GM12878 (cell line): ENCODE data around the gene MALRD1.

Source experiments
- BCLAF1 ChIP-seq: fragments of 450-650 bp; IDR thresholded peaks from 2 replicates; pipeline ENCODE4 v1.6.1; 2017; ENCODE audit warnings: antibody characterized with exemption, mild to moderate bottlenecking, moderate library complexity
- CTCF ChIP-seq, 3 experiments: IDR thresholded peaks in 2 of 3; conservative IDR thresholded peaks in 1 of 3; 2 replicates each; pipeline ENCODE4 v1.5.1; 2011; ENCODE audit warnings: low read depth in 3 of 3, low read length in 3 of 3, mild to moderate bottlenecking in 3 of 3, control low read depth in 2 of 3, moderate library complexity in 2 of 3, inconsistent platforms in 1 of 3, mixed read lengths in 1 of 3; ENCODE audit not compliant: control insufficient read depth in 2 of 3, insufficient read depth in 1 of 3; ENCODE audit errors: extremely low read depth in 1 of 3
- DPF2 ChIP-seq: fragments of 450-650 bp; IDR thresholded peaks from 2 replicates; pipeline ENCODE4 v1.6.1; 2017; ENCODE audit warnings: mild to moderate bottlenecking
- KDM1A ChIP-seq: fragments of 200-600 bp; sonication (generic); IDR thresholded peaks from 2 replicates; pipeline ENCODE4 v1.6.1; 2016; ENCODE audit warnings: borderline replicate concordance
- MYC ChIP-seq: IDR thresholded peaks from 2 replicates; pipeline ENCODE4 v1.6.1; 2011; ENCODE audit warnings: mild to moderate bottlenecking, low read length, moderate library complexity, inconsistent platforms; ENCODE audit not compliant: insufficient read depth, insufficient replicate concordance, insufficient read length, severe bottlenecking
- POLR2AphosphoS5 ChIP-seq: IDR thresholded peaks from 2 replicates; pipeline ENCODE4 v1.6.1; 2011; ENCODE audit warnings: mild to moderate bottlenecking, low read length, inconsistent platforms
- SIN3A ChIP-seq: IDR thresholded peaks from 2 replicates; pipeline ENCODE4 v1.6.1; 2012; ENCODE audit warnings: low read depth, low read length, improper control_type of control experiment
- YY1 ChIP-seq: IDR thresholded peaks from 2 replicates; pipeline ENCODE4 v1.6.1; 2011; ENCODE audit warnings: low read depth, mild to moderate bottlenecking, low read length
- ZBTB40 ChIP-seq: fragments of 450-650 bp; IDR thresholded peaks from 2 replicates; pipeline ENCODE4 v1.6.1; 2016; ENCODE audit warnings: mild to moderate bottlenecking, moderate library complexity, borderline replicate concordance
- ZNF24 ChIP-seq: fragments of 450-650 bp; IDR thresholded peaks from 2 replicates; pipeline ENCODE4 v1.6.1; 2017; ENCODE audit warnings: antibody characterized with exemption, mild to moderate bottlenecking

DNA sequence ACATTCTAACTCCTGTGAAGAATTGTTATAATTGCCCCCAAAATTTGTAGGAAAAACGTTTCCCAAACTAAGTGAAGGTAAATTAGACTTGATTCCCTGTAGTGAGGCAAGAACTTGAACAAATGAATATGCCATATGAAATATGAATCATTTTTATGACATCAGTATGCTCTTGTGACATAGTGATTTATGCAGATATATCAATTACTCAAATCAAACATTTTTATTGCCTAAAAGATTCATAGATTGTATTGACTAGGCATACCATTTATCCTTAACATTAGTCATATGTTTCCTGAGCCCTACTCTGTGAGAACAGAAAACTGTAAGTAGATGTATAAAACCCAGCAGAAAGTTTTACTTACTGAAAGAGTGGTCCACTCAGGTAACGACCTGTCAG, 245.6 kb downstream of the MALRD1 start:
- TF ChIP-seq KDM1A = no peak
- TF ChIP-seq ZNF24 = no peak
- TF ChIP-seq SIN3A = no peak
- no peak for TF ChIP-seq MYC
- TF ChIP-seq BCLAF1 = no peak
- no peak for TF ChIP-seq CTCF (IDR thresholded peaks at IDR 0.05 in 2 of 3, conservative IDR thresholded peaks at IDR 0.05 in 1 of 3; ENCODE audit: control insufficient read depth in 2 of 3, extremely low read depth in 1 of 3, insufficient read depth in 1 of 3, low read depth in 3 of 3, low read length in 3 of 3)
- no peak for TF ChIP-seq YY1
- TF ChIP-seq DPF2 = no peak
- TF ChIP-seq ZBTB40 = no peak
- TF ChIP-seq POLR2AphosphoS5 = no peak
